Tibial nerve (tissue), 3 donors: ENCODE data around the gene EVA1C.
"Not testable (repeated sequence)": the region's sequence is repeated elsewhere in the genome, so short reads cannot be mapped to it uniquely, and the experiment has no call there.

Experiments used
- CTCF ChIP-seq, 5 experiments: fragments of 200-600 bp in 3 of 5; fragments of 450-650 bp in 2 of 5; sonication (generic) in 3 of 5; IDR thresholded peaks; one replicate each; pipeline ENCODE4 v1.5.1; 2016 to 2019; ENCODE audit warnings: antibody characterized with exemption in 5 of 5, mild to moderate bottlenecking in 3 of 5, moderate library complexity in 2 of 5
- POLR2A ChIP-seq, 2 donors: fragments of 450-650 bp; IDR thresholded peaks; one replicate each; pipeline ENCODE4 v1.6.1; 2017; ENCODE audit warnings: antibody characterized with exemption in 2 of 2, mild to moderate bottlenecking in 2 of 2, moderate library complexity in 2 of 2

- TF ChIP-seq POLR2A, CTCF (IDR thresholded peaks at IDR 0.05): not testable (repeated sequence)
These were observed 91.1 kb downstream of the EVA1C start for GRCh38 chr21:32503641-32504040.
